Measurements from ENCODE around the gene ARHGAP27.

DNA sequence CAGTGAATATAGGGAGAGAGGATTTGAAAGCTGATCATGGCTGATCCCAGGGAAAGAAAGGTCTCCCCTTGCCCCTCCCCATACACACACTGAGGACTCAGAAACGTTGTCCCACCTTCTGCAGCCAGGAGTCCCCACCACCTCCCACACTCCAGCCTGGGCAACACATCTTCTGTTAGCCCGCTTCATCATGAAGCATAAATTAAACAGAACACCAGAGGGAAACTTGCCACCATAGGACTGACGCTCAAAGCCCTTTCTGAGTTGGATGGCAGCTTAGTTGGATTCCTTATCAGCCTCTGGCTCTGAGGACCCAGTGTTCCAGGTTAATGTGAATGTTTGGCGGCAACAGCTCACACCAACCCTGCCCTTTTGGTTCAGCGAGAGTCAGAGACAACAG, 33.9 kb downstream of the ARHGAP27 start:
- TF ChIP-seq, protein P1, sequence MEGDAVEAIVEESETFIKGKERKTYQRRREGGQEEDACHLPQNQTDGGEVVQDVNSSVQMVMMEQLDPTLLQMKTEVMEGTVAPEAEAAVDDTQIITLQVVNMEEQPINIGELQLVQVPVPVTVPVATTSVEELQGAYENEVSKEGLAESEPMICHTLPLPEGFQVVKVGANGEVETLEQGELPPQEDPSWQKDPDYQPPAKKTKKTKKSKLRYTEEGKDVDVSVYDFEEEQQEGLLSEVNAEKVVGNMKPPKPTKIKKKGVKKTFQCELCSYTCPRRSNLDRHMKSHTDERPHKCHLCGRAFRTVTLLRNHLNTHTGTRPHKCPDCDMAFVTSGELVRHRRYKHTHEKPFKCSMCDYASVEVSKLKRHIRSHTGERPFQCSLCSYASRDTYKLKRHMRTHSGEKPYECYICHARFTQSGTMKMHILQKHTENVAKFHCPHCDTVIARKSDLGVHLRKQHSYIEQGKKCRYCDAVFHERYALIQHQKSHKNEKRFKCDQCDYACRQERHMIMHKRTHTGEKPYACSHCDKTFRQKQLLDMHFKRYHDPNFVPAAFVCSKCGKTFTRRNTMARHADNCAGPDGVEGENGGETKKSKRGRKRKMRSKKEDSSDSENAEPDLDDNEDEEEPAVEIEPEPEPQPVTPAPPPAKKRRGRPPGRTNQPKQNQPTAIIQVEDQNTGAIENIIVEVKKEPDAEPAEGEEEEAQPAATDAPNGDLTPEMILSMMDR (IDR thresholded peaks at IDR 0.05) = no peak
- TF ChIP-seq EP300 (IDR thresholded peaks at IDR 0.05) = no peak
- TF ChIP-seq POLR2A (IDR thresholded peaks at IDR 0.05) = no peak
- no peak for TF ChIP-seq POLR2AphosphoS5 (IDR thresholded peaks at IDR 0.05)

All from upper lobe of left lung (tissue), 4 donors.